ENCODE results near the gene VAV1. TPM values are rescaled to one million over a fixed set of nuclear protein-coding genes. Genes with fewer than 3 reads are reported as not detected.

Gene VAV1
- total and polyA plus RNA-seq, 9 of the 15 experiments (the other 6 are each of a cell fraction or from before 2014, with no cell fraction given) = 0.46 to 20.1 (median 11.1) TPM

- TF ChIP-seq KDM5B (IDR thresholded peaks at IDR 0.05; ENCODE audit: insufficient replicate concordance, low read depth, low read length) = peak; percentile 66
- TF ChIP-seq THRAP3 (IDR thresholded peaks at IDR 0.05; ENCODE audit: borderline replicate concordance) = no peak
- TF ChIP-seq CTBP1 (IDR thresholded peaks at IDR 0.05; ENCODE audit: borderline replicate concordance) = no peak; the same call in none of the 2 replicates
- TF ChIP-seq SPI1 (IDR thresholded peaks at IDR 0.05; ENCODE audit: borderline replicate concordance, low read depth, low read length) = no peak
- no peak for TF ChIP-seq BRD9 (IDR thresholded peaks at IDR 0.05; ENCODE audit: low read depth, partially characterized antibody)
- no peak for TF ChIP-seq CREBBP (IDR thresholded peaks at IDR 0.05; ENCODE audit: low read depth, low read length)
- no peak for TF ChIP-seq ZNF124 (CRISPR knock-in tag; IDR thresholded peaks at IDR 0.05)
- TF ChIP-seq STAT6 (CRISPR knock-in tag; IDR thresholded peaks at IDR 0.05) = no peak
- no peak for TF ChIP-seq ETV1 (tag; conservative IDR thresholded peaks at IDR 0.05; ENCODE audit: low read depth)
- no peak for TF ChIP-seq NONO (IDR thresholded peaks at IDR 0.05; ENCODE audit: low read depth in 2 of 2, low read length in 1 of 2)
- TF ChIP-seq ELF4 (CRISPR knock-in tag; IDR thresholded peaks at IDR 0.05) = peak; percentile 59; the same call in 1 of the 2 replicates
- no peak for TF ChIP-seq ZNF232 (CRISPR knock-in tag; IDR thresholded peaks at IDR 0.05)
- TF ChIP-seq, protein P1, sequence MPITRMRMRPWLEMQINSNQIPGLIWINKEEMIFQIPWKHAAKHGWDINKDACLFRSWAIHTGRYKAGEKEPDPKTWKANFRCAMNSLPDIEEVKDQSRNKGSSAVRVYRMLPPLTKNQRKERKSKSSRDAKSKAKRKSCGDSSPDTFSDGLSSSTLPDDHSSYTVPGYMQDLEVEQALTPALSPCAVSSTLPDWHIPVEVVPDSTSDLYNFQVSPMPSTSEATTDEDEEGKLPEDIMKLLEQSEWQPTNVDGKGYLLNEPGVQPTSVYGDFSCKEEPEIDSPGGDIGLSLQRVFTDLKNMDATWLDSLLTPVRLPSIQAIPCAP (CRISPR knock-in tag; IDR thresholded peaks at IDR 0.05; ENCODE audit: borderline replicate concordance) = no peak
- TF ChIP-seq SMAD2 (IDR thresholded peaks at IDR 0.05; ENCODE audit: low read depth, low read length) = no peak
- TF ChIP-seq, protein P2, sequence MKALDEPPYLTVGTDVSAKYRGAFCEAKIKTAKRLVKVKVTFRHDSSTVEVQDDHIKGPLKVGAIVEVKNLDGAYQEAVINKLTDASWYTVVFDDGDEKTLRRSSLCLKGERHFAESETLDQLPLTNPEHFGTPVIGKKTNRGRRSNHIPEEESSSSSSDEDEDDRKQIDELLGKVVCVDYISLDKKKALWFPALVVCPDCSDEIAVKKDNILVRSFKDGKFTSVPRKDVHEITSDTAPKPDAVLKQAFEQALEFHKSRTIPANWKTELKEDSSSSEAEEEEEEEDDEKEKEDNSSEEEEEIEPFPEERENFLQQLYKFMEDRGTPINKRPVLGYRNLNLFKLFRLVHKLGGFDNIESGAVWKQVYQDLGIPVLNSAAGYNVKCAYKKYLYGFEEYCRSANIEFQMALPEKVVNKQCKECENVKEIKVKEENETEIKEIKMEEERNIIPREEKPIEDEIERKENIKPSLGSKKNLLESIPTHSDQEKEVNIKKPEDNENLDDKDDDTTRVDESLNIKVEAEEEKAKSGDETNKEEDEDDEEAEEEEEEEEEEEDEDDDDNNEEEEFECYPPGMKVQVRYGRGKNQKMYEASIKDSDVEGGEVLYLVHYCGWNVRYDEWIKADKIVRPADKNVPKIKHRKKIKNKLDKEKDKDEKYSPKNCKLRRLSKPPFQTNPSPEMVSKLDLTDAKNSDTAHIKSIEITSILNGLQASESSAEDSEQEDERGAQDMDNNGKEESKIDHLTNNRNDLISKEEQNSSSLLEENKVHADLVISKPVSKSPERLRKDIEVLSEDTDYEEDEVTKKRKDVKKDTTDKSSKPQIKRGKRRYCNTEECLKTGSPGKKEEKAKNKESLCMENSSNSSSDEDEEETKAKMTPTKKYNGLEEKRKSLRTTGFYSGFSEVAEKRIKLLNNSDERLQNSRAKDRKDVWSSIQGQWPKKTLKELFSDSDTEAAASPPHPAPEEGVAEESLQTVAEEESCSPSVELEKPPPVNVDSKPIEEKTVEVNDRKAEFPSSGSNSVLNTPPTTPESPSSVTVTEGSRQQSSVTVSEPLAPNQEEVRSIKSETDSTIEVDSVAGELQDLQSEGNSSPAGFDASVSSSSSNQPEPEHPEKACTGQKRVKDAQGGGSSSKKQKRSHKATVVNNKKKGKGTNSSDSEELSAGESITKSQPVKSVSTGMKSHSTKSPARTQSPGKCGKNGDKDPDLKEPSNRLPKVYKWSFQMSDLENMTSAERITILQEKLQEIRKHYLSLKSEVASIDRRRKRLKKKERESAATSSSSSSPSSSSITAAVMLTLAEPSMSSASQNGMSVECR (CRISPR knock-in tag; IDR thresholded peaks at IDR 0.05) = no peak; the same call in 1 of the 2 replicates
- no peak for TF ChIP-seq ZNF280A (IDR thresholded peaks at IDR 0.05; ENCODE audit: low read depth, partially characterized antibody)
These were observed 4.9 kb upstream of the VAV1 start, which contains the start of gene SH2D3A (continued) for GRCh38 chr19:6767357-6768235.

All from K562 (cell line).